ENCODE data around the gene MAML2. TPM values are rescaled to one million over a fixed set of nuclear protein-coding genes. Genes with fewer than 3 reads are reported as not detected.

The MAML2 gene
- total and polyA plus RNA-seq, 4 donors = 0.56 to 2.1 (median 1.4) TPM

GRCh38 chr11:96215110-96215782 lies 127.7 kb downstream of the MAML2 start:
- Histone ChIP-seq H3K4me1 (ENCODE audit: control insufficient read depth in 4 of 4, insufficient read depth in 4 of 4, low read length in 3 of 4) (peaks cover 0 to 4% (median 3%) of the 10 kb centered on the region in 4 donors), H3K9ac (ENCODE audit: low read depth in 1 of 2, low read length in 2 of 2) (no peak overlapping the region)

GRCh38 chr11:96214777-96215109 lies 128.3 kb downstream of the MAML2 start:
- Histone ChIP-seq H3K4me1 (ENCODE audit: control insufficient read depth in 4 of 4, insufficient read depth in 4 of 4, low read length in 3 of 4) (peaks cover 0 to 4% (median 3%) of the 10 kb centered on the region in 4 donors), H3K9me3 (ENCODE audit: control insufficient read depth in 4 of 4, low read length in 3 of 4) (no peaks in the 10 kb centered on the region), H3K27me3 (ENCODE audit: control insufficient read depth in 4 of 4, insufficient read depth in 4 of 4, low read length in 3 of 4) (no peaks in the 10 kb centered on the region), H3K36me3 (ENCODE audit: control insufficient read depth in 4 of 4, insufficient read depth in 3 of 4, low read depth in 1 of 4, low read length in 3 of 4) (no peaks in the 10 kb centered on the region), H3K4me3 (ENCODE audit: low read depth in 1 of 3, low read length in 3 of 3) (no peak overlapping the region), H3K9ac (ENCODE audit: low read depth in 1 of 2, low read length in 2 of 2) (no peak overlapping the region), H3K27ac (ENCODE audit: low read depth in 1 of 2, low read length in 2 of 2) (peak overlapping the region; percentile 52 to 56)
- no peak for DNase-seq (ENCODE audit: low spot score)
- no peak for TF ChIP-seq TAF1 (conservative IDR thresholded peaks at IDR 0.05)
- no peak for TF ChIP-seq ATF3 (IDR thresholded peaks at IDR 0.05)
- no peak for TF ChIP-seq FOXA1 (IDR thresholded peaks at IDR 0.05)
- no peak for TF ChIP-seq JUND (IDR thresholded peaks at IDR 0.05)
- no peak for TF ChIP-seq GABPA (IDR thresholded peaks at IDR 0.05 in 1 of 2, conservative IDR thresholded peaks at IDR 0.05 in 1 of 2)
- TF ChIP-seq MAX (IDR thresholded peaks at IDR 0.05) = no peak
- no peak for TF ChIP-seq FOXA2 (IDR thresholded peaks at IDR 0.05)
- TF ChIP-seq NR2F2 (IDR thresholded peaks at IDR 0.05) = no peak
- TF ChIP-seq RAD21 (IDR thresholded peaks at IDR 0.05) = no peak
- TF ChIP-seq SP1 (IDR thresholded peaks at IDR 0.05) = no peak
- TF ChIP-seq YY1 (IDR thresholded peaks at IDR 0.05) = no peak
- no peak for TF ChIP-seq CTCF (IDR thresholded peaks at IDR 0.05; ENCODE audit: low read depth, low read length, missing input control)
- no peak for TF ChIP-seq HNF4G (IDR thresholded peaks at IDR 0.05)
- no peak for TF ChIP-seq REST (IDR thresholded peaks at IDR 0.05)
- TF ChIP-seq EGR1 (IDR thresholded peaks at IDR 0.05; ENCODE audit: low read depth in 2 of 2) = no peak
- TF ChIP-seq RXRA (IDR thresholded peaks at IDR 0.05) = no peak
- no peak for TF ChIP-seq ZBTB33 (IDR thresholded peaks at IDR 0.05)
- TF ChIP-seq HNF4A (conservative IDR thresholded peaks at IDR 0.05) = no peak
- 47% methylated on average over 1 of the region's 1 CpG for WGBS

More at GRCh38 chr11:96215110-96215782, 127.7 kb downstream of the MAML2 start:
- Histone ChIP-seq H3K27me3 (ENCODE audit: control insufficient read depth in 4 of 4, insufficient read depth in 4 of 4, low read length in 3 of 4) (no peaks in the 10 kb centered on the region), H3K27ac (ENCODE audit: low read depth in 1 of 2, low read length in 2 of 2) (peak overlapping the region; percentile 52 to 56), H3K9me3 (ENCODE audit: control insufficient read depth in 4 of 4, low read length in 3 of 4) (no peaks in the 10 kb centered on the region), H3K4me3 (ENCODE audit: low read depth in 1 of 3, low read length in 3 of 3) (no peak overlapping the region), H3K36me3 (ENCODE audit: control insufficient read depth in 4 of 4, insufficient read depth in 3 of 4, low read depth in 1 of 4, low read length in 3 of 4) (no peaks in the 10 kb centered on the region)
- TF ChIP-seq EGR1 (IDR thresholded peaks at IDR 0.05; ENCODE audit: low read depth in 2 of 2) = no peak
- no peak for TF ChIP-seq HNF4A (conservative IDR thresholded peaks at IDR 0.05)
- TF ChIP-seq GABPA (IDR thresholded peaks at IDR 0.05 in 1 of 2, conservative IDR thresholded peaks at IDR 0.05 in 1 of 2) = no peak
- no peak for TF ChIP-seq RAD21 (IDR thresholded peaks at IDR 0.05)
- no peak for TF ChIP-seq FOXA2 (IDR thresholded peaks at IDR 0.05)
- no peak for TF ChIP-seq HNF4G (IDR thresholded peaks at IDR 0.05)
- TF ChIP-seq ATF3 (IDR thresholded peaks at IDR 0.05) = no peak
- TF ChIP-seq FOXA1 (IDR thresholded peaks at IDR 0.05) = no peak
- no peak for TF ChIP-seq SP1 (IDR thresholded peaks at IDR 0.05)
- TF ChIP-seq YY1 (IDR thresholded peaks at IDR 0.05) = no peak
- no peak for TF ChIP-seq NR2F2 (IDR thresholded peaks at IDR 0.05)
- no peak for TF ChIP-seq TAF1 (conservative IDR thresholded peaks at IDR 0.05)
- TF ChIP-seq RXRA (IDR thresholded peaks at IDR 0.05) = no peak
- DNase-seq (ENCODE audit: low spot score) = no peak
- WGBS = 47% methylated on average over 7 of the region's 7 CpGs

Data from liver (tissue), 9 donors.